Measurements from ENCODE around the gene R3HCC1L.
"Not testable (repeated sequence)": the region's sequence is repeated elsewhere in the genome, so short reads cannot be mapped to it uniquely, and the experiment has no call there.

R3HCC1L gene

GRCh38 chr10:98173260-98173659 lies 38.8 kb downstream of the R3HCC1L start:
- Histone ChIP-seq H2AFZ (ENCODE audit: low read length) (no peak overlapping the region), H3K9me2 (replicated peaks; ENCODE audit: low read depth, low read length) (no peaks in the 10 kb centered on the region), H3K36me3 (ENCODE audit: insufficient read depth, low read length) (peaks cover 15% of the 10 kb centered on the region), H4K20me1 (ENCODE audit: insufficient read depth, low read length, poor library complexity, severe bottlenecking) (no peaks in the 10 kb centered on the region), H3K27me3 (ENCODE audit: insufficient read depth, low read length, poor library complexity, severe bottlenecking) (no peaks in the 10 kb centered on the region), H3K4me2 (ENCODE audit: low read depth, low read length, poor library complexity, severe bottlenecking) (no peak overlapping the region), H3K79me2 (ENCODE audit: insufficient read depth, low read length) (peaks cover 40% of the 10 kb centered on the region; the same call in 1 of the 2 replicates), H3K4me1 (ENCODE audit: insufficient read depth, low read length, poor library complexity, severe bottlenecking) (peaks cover 6% of the 10 kb centered on the region), H3K9ac (ENCODE audit: low read depth, low read length, poor library complexity, severe bottlenecking) (no peak overlapping the region), H3K9me3 (ENCODE audit: insufficient read depth, low read depth, low read length) (no peaks in the 10 kb centered on the region), H3F3A (ENCODE audit: low read depth) (no peaks in the 10 kb centered on the region; the same call in 1 of the 2 replicates), H3K4me3 (ENCODE audit: low read length, poor library complexity, severe bottlenecking) (no peak overlapping the region)
- TF ChIP-seq CTCF (conservative IDR thresholded peaks at IDR 0.05; ENCODE audit: low read length) (no peak), EZH2phosphoT487 (IDR thresholded peaks at IDR 0.05; ENCODE audit: borderline replicate concordance) (no peak)

- not testable (repeated sequence) for H3K9ac ChIP-seq (ENCODE audit: low read depth, low read length, poor library complexity, severe bottlenecking); H3K4me3 ChIP-seq (ENCODE audit: low read length, poor library complexity, severe bottlenecking); H3K9me3 ChIP-seq (ENCODE audit: insufficient read depth, low read depth, low read length); H3K27me3 ChIP-seq (ENCODE audit: insufficient read depth, low read length, poor library complexity, severe bottlenecking); H3K4me1 ChIP-seq (ENCODE audit: insufficient read depth, low read length, poor library complexity, severe bottlenecking); H3F3A ChIP-seq (ENCODE audit: low read depth); H3K4me2 ChIP-seq (ENCODE audit: low read depth, low read length, poor library complexity, severe bottlenecking); H3K9me2 ChIP-seq (replicated peaks; ENCODE audit: low read depth, low read length); H2AFZ ChIP-seq (ENCODE audit: low read length); H4K20me1 ChIP-seq (ENCODE audit: insufficient read depth, low read length, poor library complexity, severe bottlenecking)
- H3K79me2 ChIP-seq (ENCODE audit: insufficient read depth, low read length), result peaks cover 50% of the 10 kb centered on the region
- H3K36me3 ChIP-seq (ENCODE audit: insufficient read depth, low read length), result peaks cover 36% of the 10 kb centered on the region
Measured at GRCh38 chr10:98182351-98182915, 48.0 kb downstream of the R3HCC1L start.

- no peaks in the 10 kb centered on the region for H3K9me3 ChIP-seq (ENCODE audit: insufficient read depth, low read depth, low read length)
- H4K20me1 ChIP-seq (ENCODE audit: insufficient read depth, low read length, poor library complexity, severe bottlenecking), result no peaks in the 10 kb centered on the region
- no peak overlapping the region for H3K9ac ChIP-seq (ENCODE audit: low read depth, low read length, poor library complexity, severe bottlenecking)
- no peak for TF ChIP-seq EZH2phosphoT487 (IDR thresholded peaks at IDR 0.05; ENCODE audit: borderline replicate concordance)
- TF ChIP-seq CTCF (conservative IDR thresholded peaks at IDR 0.05; ENCODE audit: low read length), result no peak
- H3K79me2 ChIP-seq (ENCODE audit: insufficient read depth, low read length), result peaks cover 31% of the 10 kb centered on the region; the same call in 1 of the 2 replicates
- no peaks in the 10 kb centered on the region for H3K9me2 ChIP-seq (replicated peaks; ENCODE audit: low read depth, low read length)
- no peak overlapping the region for H3K4me3 ChIP-seq (ENCODE audit: low read length, poor library complexity, severe bottlenecking)
- no peaks in the 10 kb centered on the region for H3K27me3 ChIP-seq (ENCODE audit: insufficient read depth, low read length, poor library complexity, severe bottlenecking)
- H3K36me3 ChIP-seq (ENCODE audit: insufficient read depth, low read length), result peaks cover 55% of the 10 kb centered on the region
- H3K4me2 ChIP-seq (ENCODE audit: low read depth, low read length, poor library complexity, severe bottlenecking), result no peak overlapping the region
- no peaks in the 10 kb centered on the region for H3K4me1 ChIP-seq (ENCODE audit: insufficient read depth, low read length, poor library complexity, severe bottlenecking)
- H2AFZ ChIP-seq (ENCODE audit: low read length), result no peak overlapping the region
- H3F3A ChIP-seq (ENCODE audit: low read depth), result no peaks in the 10 kb centered on the region
Measured at GRCh38 chr10:98186681-98187080, 52.2 kb downstream of the R3HCC1L start.

GRCh38 chr10:98190773-98191172 lies 56.3 kb downstream of the R3HCC1L start:
- H4K20me1 ChIP-seq (ENCODE audit: insufficient read depth, low read length, poor library complexity, severe bottlenecking); H3F3A ChIP-seq (ENCODE audit: low read depth); H3K4me1 ChIP-seq (ENCODE audit: insufficient read depth, low read length, poor library complexity, severe bottlenecking); H3K9me2 ChIP-seq (replicated peaks; ENCODE audit: low read depth, low read length); H3K27me3 ChIP-seq (ENCODE audit: insufficient read depth, low read length, poor library complexity, severe bottlenecking); H3K79me2 ChIP-seq (ENCODE audit: insufficient read depth, low read length); H2AFZ ChIP-seq (ENCODE audit: low read length); H3K9ac ChIP-seq (ENCODE audit: low read depth, low read length, poor library complexity, severe bottlenecking); H3K9me3 ChIP-seq (ENCODE audit: insufficient read depth, low read depth, low read length); H3K4me3 ChIP-seq (ENCODE audit: low read length, poor library complexity, severe bottlenecking); H3K4me2 ChIP-seq (ENCODE audit: low read depth, low read length, poor library complexity, severe bottlenecking): not testable (repeated sequence)
- H3K36me3 ChIP-seq (ENCODE audit: insufficient read depth, low read length), result peaks cover 47% of the 10 kb centered on the region
